ENCODE measurements around the gene ANKS1B.
A peak's percentile ranks its signal among the peaks of the same experiment; 100 is the strongest.

ANKS1B gene

DNA sequence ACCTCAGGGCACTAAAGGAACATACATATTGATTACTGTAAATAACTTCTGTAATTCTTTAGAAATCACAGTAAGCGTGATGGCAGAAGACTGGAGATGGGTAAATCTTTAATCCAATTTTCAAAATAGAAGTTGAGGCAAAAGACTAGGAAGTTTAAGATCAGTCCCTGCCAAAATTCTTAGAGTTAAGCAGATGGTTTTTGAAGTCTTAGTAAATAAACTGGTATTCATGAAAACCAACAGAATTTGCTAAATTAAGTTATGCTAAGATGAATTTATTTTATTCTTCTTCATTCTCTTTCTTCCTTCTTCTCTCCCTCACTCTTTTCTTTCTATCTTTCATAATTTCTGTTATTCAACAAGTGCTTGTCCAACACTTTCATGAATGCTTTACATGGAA, 435.5 kb downstream of the ANKS1B start:
- Histone ChIP-seq H3K36me3 (replicated peaks) (no peaks in the 10 kb centered on the region), H3K27me3 (replicated peaks) (no peaks in the 10 kb centered on the region), H3K4me3 (ENCODE audit: low read depth, low read length) (no peak overlapping the region), H3K27ac (no peak overlapping the region)
- TF ChIP-seq, protein P1, sequence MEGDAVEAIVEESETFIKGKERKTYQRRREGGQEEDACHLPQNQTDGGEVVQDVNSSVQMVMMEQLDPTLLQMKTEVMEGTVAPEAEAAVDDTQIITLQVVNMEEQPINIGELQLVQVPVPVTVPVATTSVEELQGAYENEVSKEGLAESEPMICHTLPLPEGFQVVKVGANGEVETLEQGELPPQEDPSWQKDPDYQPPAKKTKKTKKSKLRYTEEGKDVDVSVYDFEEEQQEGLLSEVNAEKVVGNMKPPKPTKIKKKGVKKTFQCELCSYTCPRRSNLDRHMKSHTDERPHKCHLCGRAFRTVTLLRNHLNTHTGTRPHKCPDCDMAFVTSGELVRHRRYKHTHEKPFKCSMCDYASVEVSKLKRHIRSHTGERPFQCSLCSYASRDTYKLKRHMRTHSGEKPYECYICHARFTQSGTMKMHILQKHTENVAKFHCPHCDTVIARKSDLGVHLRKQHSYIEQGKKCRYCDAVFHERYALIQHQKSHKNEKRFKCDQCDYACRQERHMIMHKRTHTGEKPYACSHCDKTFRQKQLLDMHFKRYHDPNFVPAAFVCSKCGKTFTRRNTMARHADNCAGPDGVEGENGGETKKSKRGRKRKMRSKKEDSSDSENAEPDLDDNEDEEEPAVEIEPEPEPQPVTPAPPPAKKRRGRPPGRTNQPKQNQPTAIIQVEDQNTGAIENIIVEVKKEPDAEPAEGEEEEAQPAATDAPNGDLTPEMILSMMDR (IDR thresholded peaks at IDR 0.05; ENCODE audit: low read depth, low read length, missing control alignments), result no peak
- DNase-seq, result no peak
- in situ Hi-C loops (cut with HindIII; ENCODE audit: low pct_ligation_motif_present, low sequenced_read_pairs), result no loop called here

DNA sequence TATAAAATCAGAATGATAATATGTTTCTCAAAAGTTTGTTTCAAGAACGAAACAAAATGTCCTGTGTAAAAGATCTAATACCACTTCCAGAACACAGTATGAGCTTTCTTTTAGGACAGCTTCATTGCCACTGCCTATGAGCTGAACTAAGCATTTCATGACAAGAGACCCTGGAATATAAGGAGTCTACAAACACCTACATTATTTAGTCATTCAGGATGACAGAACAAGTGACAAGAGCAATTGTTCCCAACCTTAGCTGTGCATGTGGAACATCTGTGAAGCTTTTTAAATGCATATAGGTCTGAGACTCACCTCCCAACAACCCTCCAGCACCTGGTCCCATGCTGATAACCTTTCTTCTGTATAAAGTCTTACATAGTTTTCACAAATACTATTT, 440.3 kb downstream of the ANKS1B start:
- DNase-seq, result no peak
- TF ChIP-seq, protein P1 (IDR thresholded peaks at IDR 0.05; ENCODE audit: low read depth, low read length, missing control alignments), result no peak
- no peak overlapping the region for H3K27ac ChIP-seq
- no peaks in the 10 kb centered on the region for H3K36me3 ChIP-seq (replicated peaks)
- no peaks in the 10 kb centered on the region for H3K27me3 ChIP-seq (replicated peaks)
- in situ Hi-C loops (cut with HindIII; ENCODE audit: low pct_ligation_motif_present, low sequenced_read_pairs), result no loop called here
- no peak overlapping the region for H3K4me3 ChIP-seq (ENCODE audit: low read depth, low read length)

DNA sequence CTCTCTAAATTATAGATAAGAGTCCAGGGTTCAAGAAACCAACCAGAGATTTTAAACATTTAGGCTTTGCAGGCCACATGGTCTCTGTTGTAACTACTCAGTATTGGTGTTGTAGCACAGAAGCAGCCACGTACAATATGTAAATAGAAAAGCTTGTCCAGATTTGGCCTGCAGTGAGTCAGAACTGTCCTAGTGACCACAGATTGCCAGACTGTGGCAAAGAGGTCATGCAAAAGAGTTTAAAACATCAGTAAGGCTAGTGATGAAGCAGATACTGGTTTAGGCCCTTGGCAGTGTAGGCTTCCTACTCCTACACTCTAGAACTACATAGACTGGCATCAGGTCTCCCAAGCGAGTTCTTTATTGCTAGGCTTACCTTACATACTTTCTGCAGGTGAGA, 454.8 kb downstream of the ANKS1B start:
- Histone ChIP-seq H3K36me3 (replicated peaks) (no peaks in the 10 kb centered on the region), H3K27me3 (replicated peaks) (no peaks in the 10 kb centered on the region), H3K4me3 (ENCODE audit: low read depth, low read length) (no peak overlapping the region), H3K27ac (no peak overlapping the region)
- in situ Hi-C loops (cut with HindIII; ENCODE audit: low pct_ligation_motif_present, low sequenced_read_pairs), result no loop called here
- TF ChIP-seq, protein P1 (IDR thresholded peaks at IDR 0.05; ENCODE audit: low read depth, low read length, missing control alignments), result no peak
- peak; percentile 23 for DNase-seq

DNA sequence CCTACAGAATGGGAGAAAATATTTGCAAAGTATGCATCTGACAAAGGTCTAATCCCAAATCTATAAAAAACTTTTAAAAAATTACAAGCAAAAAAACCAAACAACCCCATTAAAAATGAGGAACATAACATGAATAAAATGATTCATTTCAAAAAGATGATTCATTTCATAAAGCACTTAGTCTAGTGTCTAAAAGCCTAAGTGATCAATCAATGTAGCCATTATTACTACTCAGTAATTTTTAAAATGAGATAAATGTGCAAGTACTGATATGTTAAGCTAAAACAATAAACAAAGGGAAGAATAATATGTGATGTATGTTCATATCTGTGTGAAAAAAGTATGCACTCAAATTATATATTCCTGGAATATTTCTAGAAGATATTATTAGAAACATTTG, 456.3 kb downstream of the ANKS1B start:
- H3K36me3 ChIP-seq (replicated peaks), result no peaks in the 10 kb centered on the region
- no peak for DNase-seq
- in situ Hi-C loops (cut with HindIII; ENCODE audit: low pct_ligation_motif_present, low sequenced_read_pairs), result no loop called here
- H3K27ac ChIP-seq, result no peak overlapping the region
- TF ChIP-seq, protein P1 (IDR thresholded peaks at IDR 0.05; ENCODE audit: low read depth, low read length, missing control alignments), result no peak
- H3K4me3 ChIP-seq (ENCODE audit: low read depth, low read length), result no peak overlapping the region
- no peaks in the 10 kb centered on the region for H3K27me3 ChIP-seq (replicated peaks)

DNA sequence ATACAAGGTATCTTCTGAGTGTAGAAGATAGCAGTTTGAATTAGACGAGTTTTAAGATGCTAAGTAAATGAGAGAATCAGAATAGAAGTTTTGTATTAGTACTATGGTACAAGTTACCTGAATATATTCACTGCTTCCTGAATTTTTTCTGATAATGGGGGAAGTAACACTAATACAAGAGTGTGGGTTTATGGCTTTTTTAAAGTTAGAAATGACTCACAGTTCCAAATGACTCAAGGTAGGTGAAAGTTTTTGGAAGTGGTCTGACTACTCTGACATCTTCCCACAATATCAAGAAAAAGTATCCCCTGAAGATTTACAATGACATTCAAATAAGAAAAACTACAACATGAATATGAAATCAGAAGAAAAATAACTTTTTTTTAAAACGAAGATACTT, 460.9 kb downstream of the ANKS1B start:
- no peaks in the 10 kb centered on the region for H3K36me3 ChIP-seq (replicated peaks)
- DNase-seq, result no peak
- H3K27me3 ChIP-seq (replicated peaks), result no peaks in the 10 kb centered on the region
- TF ChIP-seq, protein P1 (IDR thresholded peaks at IDR 0.05; ENCODE audit: low read depth, low read length, missing control alignments), result no peak
- H3K4me3 ChIP-seq (ENCODE audit: low read depth, low read length), result no peak overlapping the region
- in situ Hi-C loops (cut with HindIII; ENCODE audit: low pct_ligation_motif_present, low sequenced_read_pairs), result no loop called here
- no peak overlapping the region for H3K27ac ChIP-seq

DNA sequence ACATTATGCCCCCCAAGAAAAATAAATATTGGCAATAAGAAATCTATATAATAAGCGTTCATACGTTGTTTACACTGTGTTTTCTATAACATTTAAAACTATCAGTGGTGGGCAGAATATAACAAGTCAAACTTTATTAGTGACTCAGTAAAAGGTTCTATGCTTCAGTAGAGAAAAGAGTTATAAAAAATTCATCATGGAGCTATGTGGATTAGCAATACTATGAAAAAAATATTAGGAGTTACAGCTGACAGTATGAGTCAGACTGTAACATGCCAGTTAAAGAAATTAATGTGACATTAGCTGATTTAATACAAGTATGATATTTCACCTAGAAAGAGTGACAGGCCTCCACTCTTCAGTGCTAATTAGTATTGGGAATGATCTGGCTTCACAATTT, 462.3 kb downstream of the ANKS1B start:
- H3K4me3 ChIP-seq (ENCODE audit: low read depth, low read length), result no peak overlapping the region
- H3K27ac ChIP-seq, result no peak overlapping the region
- no peak for DNase-seq
- no peaks in the 10 kb centered on the region for H3K27me3 ChIP-seq (replicated peaks)
- TF ChIP-seq, protein P1 (IDR thresholded peaks at IDR 0.05; ENCODE audit: low read depth, low read length, missing control alignments), result no peak
- in situ Hi-C loops (cut with HindIII; ENCODE audit: low pct_ligation_motif_present, low sequenced_read_pairs), result no loop called here
- H3K36me3 ChIP-seq (replicated peaks), result no peaks in the 10 kb centered on the region

Data from brain microvascular endothelial cell (primary cell).